Type B pancreatic cell (in vitro differentiated cells): ENCODE measurements around the gene PRICKLE1. TPM values are rescaled to one million over a fixed set of nuclear protein-coding genes. Genes with fewer than 3 reads are reported as not detected.

Experiments used
- DNase-seq: peaks from one replicate; pipeline ENCODE4 v3.0.0; 2021; ENCODE audit warnings: mixed read lengths; ENCODE audit not compliant: unreplicated experiment; ENCODE audit errors: extremely low spot score
- H3K27ac Mint-ChIP-seq: 2 replicates; pipeline ENCODE4 v1.8.0; 2021; ENCODE audit warnings: mild to moderate bottlenecking, mixed read lengths
- H3K27me3 Mint-ChIP-seq: 2 replicates; pipeline ENCODE4 v1.8.0; 2021; ENCODE audit warnings: mixed read lengths
- H3K36me3 Mint-ChIP-seq: 2 replicates; pipeline ENCODE4 v1.8.0; 2021; ENCODE audit warnings: mixed read lengths
- H3K4me1 Mint-ChIP-seq: one replicate; pipeline ENCODE4 v1.8.0; 2021; ENCODE audit warnings: mixed read lengths; ENCODE audit not compliant: unreplicated experiment
- H3K4me3 Mint-ChIP-seq: 2 replicates; pipeline ENCODE4 v1.8.0; 2021; ENCODE audit warnings: mild to moderate bottlenecking, mixed read lengths
- H3K9me3 Mint-ChIP-seq: 2 replicates; pipeline ENCODE4 v1.8.0; 2021; ENCODE audit warnings: mixed read lengths
- CTCF ChIP-seq: fragments of 200-600 bp; sonication (generic); conservative IDR thresholded peaks from 2 replicates; pipeline ENCODE4 v1.5.0; 2021; ENCODE audit warnings: antibody characterized with exemption, mild to moderate bottlenecking
- total RNA-seq: library from RNA; stranded (reverse); gene quantifications from 2 replicates; pipeline ENCODE4 v1.2.1, GENCODE V29; 2021; ENCODE audit warnings: low replicate concordance

PRICKLE1 gene
- total RNA-seq, 1 donor from 2014 or later: 28.7 TPM

- no peak for DNase-seq
- Mint-ChIP-seq H3K4me1 (peaks cover 4% of the 10 kb centered on the region), H3K27me3 (no peaks in the 10 kb centered on the region), H3K27ac (no peak overlapping the region), H3K4me3 (no peak overlapping the region), H3K36me3 (no peaks in the 10 kb centered on the region), H3K9me3 (peaks cover 5% of the 10 kb centered on the region)
- no peak for TF ChIP-seq CTCF
Observed at GRCh38 chr12:42631513-42631912, 42.0 kb upstream of the PRICKLE1 start.

- H3K27me3 Mint-ChIP-seq: no peaks in the 10 kb centered on the region
- no peak for TF ChIP-seq CTCF
- no peak overlapping the region for H3K4me3 Mint-ChIP-seq
- H3K36me3 Mint-ChIP-seq: no peaks in the 10 kb centered on the region
- H3K4me1 Mint-ChIP-seq: peaks cover 4% of the 10 kb centered on the region
- peaks cover 5% of the 10 kb centered on the region for H3K9me3 Mint-ChIP-seq
- no peak overlapping the region for H3K27ac Mint-ChIP-seq
- DNase-seq: no peak
Observed at GRCh38 chr12:42630314-42630713, 40.8 kb upstream of the PRICKLE1 start.

GRCh38 chr12:42627151-42627550 lies 37.6 kb upstream of the PRICKLE1 start:
- Mint-ChIP-seq H3K36me3 (no peaks in the 10 kb centered on the region), H3K4me1 (peaks cover 4% of the 10 kb centered on the region), H3K9me3 (peaks cover 5% of the 10 kb centered on the region), H3K27me3 (no peaks in the 10 kb centered on the region), H3K27ac (no peak overlapping the region), H3K4me3 (no peak overlapping the region)
- TF ChIP-seq CTCF: no peak
- no peak for DNase-seq

- Mint-ChIP-seq H3K36me3 (no peaks in the 10 kb centered on the region), H3K4me1 (peaks cover 4% of the 10 kb centered on the region), H3K4me3 (no peak overlapping the region), H3K9me3 (peaks cover 5% of the 10 kb centered on the region), H3K27me3 (no peaks in the 10 kb centered on the region), H3K27ac (no peak overlapping the region)
- no peak for TF ChIP-seq CTCF
- no peak for DNase-seq
Observed at GRCh38 chr12:42625611-42626010, 36.1 kb upstream of the PRICKLE1 start.

GRCh38 chr12:42617622-42618021 lies 28.1 kb upstream of the PRICKLE1 start:
- Mint-ChIP-seq H3K27ac (no peak overlapping the region), H3K9me3 (no peaks in the 10 kb centered on the region), H3K4me1 (no peaks in the 10 kb centered on the region), H3K27me3 (no peaks in the 10 kb centered on the region), H3K36me3 (no peaks in the 10 kb centered on the region), H3K4me3 (no peak overlapping the region)
- TF ChIP-seq CTCF: no peak
- no peak for DNase-seq

GRCh38 chr12:42615006-42615405 lies 25.5 kb upstream of the PRICKLE1 start:
- H3K4me3 Mint-ChIP-seq: no peak overlapping the region
- H3K4me1 Mint-ChIP-seq: peaks cover 6% of the 10 kb centered on the region
- peaks cover 6% of the 10 kb centered on the region for H3K9me3 Mint-ChIP-seq
- DNase-seq: no peak
- no peaks in the 10 kb centered on the region for H3K27me3 Mint-ChIP-seq
- no peaks in the 10 kb centered on the region for H3K36me3 Mint-ChIP-seq
- TF ChIP-seq CTCF: no peak
- no peak overlapping the region for H3K27ac Mint-ChIP-seq
